Measurements from ENCODE around the gene MCM3AP. TPM values are rescaled to one million over a fixed set of nuclear protein-coding genes. Genes with fewer than 3 reads are reported as not detected.

Gene MCM3AP
- total and polyA plus RNA-seq, 9 of the 15 experiments (the other 6 are each of a cell fraction or from before 2014, with no cell fraction given) = 6.5 to 179 (median 69.6) TPM

DNA sequence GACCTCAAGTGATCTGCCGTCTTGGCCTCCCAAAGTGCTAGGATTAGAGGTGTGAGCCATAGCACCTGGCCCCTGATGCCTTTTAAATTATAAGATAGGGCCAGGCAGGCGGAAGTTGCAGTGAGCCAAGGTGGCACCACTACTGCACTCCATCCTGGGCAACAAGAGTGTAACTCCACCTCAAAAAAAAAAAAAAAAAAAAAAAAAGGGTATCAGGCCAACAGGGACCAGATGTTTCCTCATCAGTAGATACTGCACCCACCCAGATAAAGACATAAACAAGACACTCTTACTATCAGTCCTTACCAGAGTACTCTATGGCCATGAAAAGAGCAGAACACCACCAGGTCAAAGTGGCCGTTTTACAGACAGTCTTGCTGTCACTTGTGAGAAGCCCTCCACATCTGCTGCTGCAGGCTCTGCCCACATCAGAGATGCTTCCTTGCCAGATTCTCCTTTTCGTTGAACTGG is 35.0 kb upstream of the MCM3AP start (continued):
- TF ChIP-seq, protein P1, sequence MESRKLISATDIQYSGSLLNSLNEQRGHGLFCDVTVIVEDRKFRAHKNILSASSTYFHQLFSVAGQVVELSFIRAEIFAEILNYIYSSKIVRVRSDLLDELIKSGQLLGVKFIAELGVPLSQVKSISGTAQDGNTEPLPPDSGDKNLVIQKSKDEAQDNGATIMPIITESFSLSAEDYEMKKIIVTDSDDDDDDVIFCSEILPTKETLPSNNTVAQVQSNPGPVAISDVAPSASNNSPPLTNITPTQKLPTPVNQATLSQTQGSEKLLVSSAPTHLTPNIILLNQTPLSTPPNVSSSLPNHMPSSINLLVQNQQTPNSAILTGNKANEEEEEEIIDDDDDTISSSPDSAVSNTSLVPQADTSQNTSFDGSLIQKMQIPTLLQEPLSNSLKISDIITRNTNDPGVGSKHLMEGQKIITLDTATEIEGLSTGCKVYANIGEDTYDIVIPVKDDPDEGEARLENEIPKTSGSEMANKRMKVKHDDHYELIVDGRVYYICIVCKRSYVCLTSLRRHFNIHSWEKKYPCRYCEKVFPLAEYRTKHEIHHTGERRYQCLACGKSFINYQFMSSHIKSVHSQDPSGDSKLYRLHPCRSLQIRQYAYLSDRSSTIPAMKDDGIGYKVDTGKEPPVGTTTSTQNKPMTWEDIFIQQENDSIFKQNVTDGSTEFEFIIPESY (CRISPR knock-in tag; IDR thresholded peaks at IDR 0.05) = no peak
- TF ChIP-seq CEBPB (tag; IDR thresholded peaks at IDR 0.05) (peak; percentile 44; the same call in 1 of the 2 replicates), POLR2AphosphoS2 (IDR thresholded peaks at IDR 0.05; ENCODE audit: low read length) (no peak), HDAC6 (IDR thresholded peaks at IDR 0.05; ENCODE audit: low read depth, low read length) (no peak), ZNF444 (CRISPR knock-in tag; IDR thresholded peaks at IDR 0.05) (no peak), ARID2 (IDR thresholded peaks at IDR 0.05) (no peak), GABPB1 (CRISPR knock-in tag; IDR thresholded peaks at IDR 0.05) (no peak), GATAD2B (IDR thresholded peaks at IDR 0.05; ENCODE audit: borderline replicate concordance) (no peak), DDX20 (tag; IDR thresholded peaks at IDR 0.05; ENCODE audit: low read depth) (no peak), CREB1 (IDR thresholded peaks at IDR 0.05) (peak; percentile 77), CREB1 (CRISPR knock-in tag; IDR thresholded peaks at IDR 0.05) (no peak), ZNF408 (CRISPR knock-in tag; IDR thresholded peaks at IDR 0.05; ENCODE audit: low read depth) (no peak), EHMT2 (IDR thresholded peaks at IDR 0.05) (peak; percentile 79), ZNF583 (CRISPR knock-in tag; IDR thresholded peaks at IDR 0.05) (no peak), ZNF347 (CRISPR knock-in tag; IDR thresholded peaks at IDR 0.05; ENCODE audit: low read depth) (no peak)
- TF ChIP-seq, protein P2, sequence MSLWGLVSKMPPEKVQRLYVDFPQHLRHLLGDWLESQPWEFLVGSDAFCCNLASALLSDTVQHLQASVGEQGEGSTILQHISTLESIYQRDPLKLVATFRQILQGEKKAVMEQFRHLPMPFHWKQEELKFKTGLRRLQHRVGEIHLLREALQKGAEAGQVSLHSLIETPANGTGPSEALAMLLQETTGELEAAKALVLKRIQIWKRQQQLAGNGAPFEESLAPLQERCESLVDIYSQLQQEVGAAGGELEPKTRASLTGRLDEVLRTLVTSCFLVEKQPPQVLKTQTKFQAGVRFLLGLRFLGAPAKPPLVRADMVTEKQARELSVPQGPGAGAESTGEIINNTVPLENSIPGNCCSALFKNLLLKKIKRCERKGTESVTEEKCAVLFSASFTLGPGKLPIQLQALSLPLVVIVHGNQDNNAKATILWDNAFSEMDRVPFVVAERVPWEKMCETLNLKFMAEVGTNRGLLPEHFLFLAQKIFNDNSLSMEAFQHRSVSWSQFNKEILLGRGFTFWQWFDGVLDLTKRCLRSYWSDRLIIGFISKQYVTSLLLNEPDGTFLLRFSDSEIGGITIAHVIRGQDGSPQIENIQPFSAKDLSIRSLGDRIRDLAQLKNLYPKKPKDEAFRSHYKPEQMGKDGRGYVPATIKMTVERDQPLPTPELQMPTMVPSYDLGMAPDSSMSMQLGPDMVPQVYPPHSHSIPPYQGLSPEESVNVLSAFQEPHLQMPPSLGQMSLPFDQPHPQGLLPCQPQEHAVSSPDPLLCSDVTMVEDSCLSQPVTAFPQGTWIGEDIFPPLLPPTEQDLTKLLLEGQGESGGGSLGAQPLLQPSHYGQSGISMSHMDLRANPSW (CRISPR knock-in tag; IDR thresholded peaks at IDR 0.05) = no peak
- TF ChIP-seq, protein P3, sequence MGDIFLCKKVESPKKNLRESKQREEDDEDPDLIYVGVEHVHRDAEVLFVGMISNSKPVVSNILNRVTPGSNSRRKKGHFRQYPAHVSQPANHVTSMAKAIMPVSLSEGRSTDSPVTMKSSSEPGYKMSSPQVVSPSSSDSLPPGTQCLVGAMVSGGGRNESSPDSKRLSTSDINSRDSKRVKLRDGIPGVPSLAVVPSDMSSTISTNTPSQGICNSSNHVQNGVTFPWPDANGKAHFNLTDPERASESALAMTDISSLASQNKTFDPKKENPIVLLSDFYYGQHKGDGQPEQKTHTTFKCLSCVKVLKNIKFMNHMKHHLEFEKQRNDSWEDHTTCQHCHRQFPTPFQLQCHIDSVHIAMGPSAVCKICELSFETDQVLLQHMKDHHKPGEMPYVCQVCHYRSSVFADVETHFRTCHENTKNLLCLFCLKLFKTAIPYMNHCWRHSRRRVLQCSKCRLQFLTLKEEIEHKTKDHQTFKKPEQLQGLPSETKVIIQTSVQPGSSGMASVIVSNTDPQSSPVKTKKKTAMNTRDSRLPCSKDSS (IDR thresholded peaks at IDR 0.05; ENCODE audit: low read depth, partially characterized antibody) = no peak
- TF ChIP-seq, protein P4, sequence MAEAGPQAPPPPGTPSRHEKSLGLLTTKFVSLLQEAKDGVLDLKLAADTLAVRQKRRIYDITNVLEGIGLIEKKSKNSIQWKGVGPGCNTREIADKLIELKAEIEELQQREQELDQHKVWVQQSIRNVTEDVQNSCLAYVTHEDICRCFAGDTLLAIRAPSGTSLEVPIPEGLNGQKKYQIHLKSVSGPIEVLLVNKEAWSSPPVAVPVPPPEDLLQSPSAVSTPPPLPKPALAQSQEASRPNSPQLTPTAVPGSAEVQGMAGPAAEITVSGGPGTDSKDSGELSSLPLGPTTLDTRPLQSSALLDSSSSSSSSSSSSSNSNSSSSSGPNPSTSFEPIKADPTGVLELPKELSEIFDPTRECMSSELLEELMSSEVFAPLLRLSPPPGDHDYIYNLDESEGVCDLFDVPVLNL (CRISPR knock-in tag; IDR thresholded peaks at IDR 0.05; ENCODE audit: low read depth) = no peak
- TF ChIP-seq, protein P5, sequence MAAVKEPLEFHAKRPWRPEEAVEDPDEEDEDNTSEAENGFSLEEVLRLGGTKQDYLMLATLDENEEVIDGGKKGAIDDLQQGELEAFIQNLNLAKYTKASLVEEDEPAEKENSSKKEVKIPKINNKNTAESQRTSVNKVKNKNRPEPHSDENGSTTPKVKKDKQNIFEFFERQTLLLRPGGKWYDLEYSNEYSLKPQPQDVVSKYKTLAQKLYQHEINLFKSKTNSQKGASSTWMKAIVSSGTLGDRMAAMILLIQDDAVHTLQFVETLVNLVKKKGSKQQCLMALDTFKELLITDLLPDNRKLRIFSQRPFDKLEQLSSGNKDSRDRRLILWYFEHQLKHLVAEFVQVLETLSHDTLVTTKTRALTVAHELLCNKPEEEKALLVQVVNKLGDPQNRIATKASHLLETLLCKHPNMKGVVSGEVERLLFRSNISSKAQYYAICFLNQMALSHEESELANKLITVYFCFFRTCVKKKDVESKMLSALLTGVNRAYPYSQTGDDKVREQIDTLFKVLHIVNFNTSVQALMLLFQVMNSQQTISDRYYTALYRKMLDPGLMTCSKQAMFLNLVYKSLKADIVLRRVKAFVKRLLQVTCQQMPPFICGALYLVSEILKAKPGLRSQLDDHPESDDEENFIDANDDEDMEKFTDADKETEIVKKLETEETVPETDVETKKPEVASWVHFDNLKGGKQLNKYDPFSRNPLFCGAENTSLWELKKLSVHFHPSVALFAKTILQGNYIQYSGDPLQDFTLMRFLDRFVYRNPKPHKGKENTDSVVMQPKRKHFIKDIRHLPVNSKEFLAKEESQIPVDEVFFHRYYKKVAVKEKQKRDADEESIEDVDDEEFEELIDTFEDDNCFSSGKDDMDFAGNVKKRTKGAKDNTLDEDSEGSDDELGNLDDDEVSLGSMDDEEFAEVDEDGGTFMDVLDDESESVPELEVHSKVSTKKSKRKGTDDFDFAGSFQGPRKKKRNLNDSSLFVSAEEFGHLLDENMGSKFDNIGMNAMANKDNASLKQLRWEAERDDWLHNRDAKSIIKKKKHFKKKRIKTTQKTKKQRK (IDR thresholded peaks at IDR 0.05; ENCODE audit: borderline replicate concordance, low read depth, low read length) = no peak

Data from K562 (cell line).